HG02943 (cell line): ENCODE measurements around the gene KLF15.

Experiments
- ATAC-seq: cut with Tn5 transposase; IDR thresholded peaks from one replicate; pipeline ENCODE4 v1.9.1; 2021; ENCODE audit warnings: mild to moderate bottlenecking, low read depth, moderate library complexity; ENCODE audit not compliant: unreplicated experiment

The KLF15 gene

GRCh38 chr3:126364130-126364695, 7.0 kb upstream of the KLF15 start:
- ATAC-seq = no peak

GRCh38 chr3:126361211-126361610, 4.0 kb upstream of the KLF15 start:
- ATAC-seq = no peak

- no peak for ATAC-seq
Observed at GRCh38 chr3:126360714-126361060, 3.5 kb upstream of the KLF15 start.

- no peak for ATAC-seq
Observed at GRCh38 chr3:126360046-126360713, 3.0 kb upstream of the KLF15 start.

- no peak for ATAC-seq
Observed at GRCh38 chr3:126358816-126359181, 1.6 kb upstream of the KLF15 start.

- ATAC-seq = no peak
Observed at GRCh38 chr3:126358038-126358815, 1.0 kb upstream of the KLF15 start.

- no peak for ATAC-seq
Observed at GRCh38 chr3:126356373-126357264, 589 bp downstream of the KLF15 start.

- ATAC-seq = no peak
Observed at GRCh38 chr3:126355777-126356372, 1.3 kb downstream of the KLF15 start.

- ATAC-seq = no peak
Observed at GRCh38 chr3:126355251-126355650, 2.0 kb downstream of the KLF15 start.

- ATAC-seq = no peak
Observed at GRCh38 chr3:126354776-126355175, 2.4 kb downstream of the KLF15 start.

GRCh38 chr3:126353694-126354321, 3.4 kb downstream of the KLF15 start:
- ATAC-seq = no peak

- ATAC-seq = no peak
Observed at GRCh38 chr3:126352476-126353454, 4.4 kb downstream of the KLF15 start.

GRCh38 chr3:126351771-126352475, 5.3 kb downstream of the KLF15 start:
- no peak for ATAC-seq

GRCh38 chr3:126351086-126351770, 6.0 kb downstream of the KLF15 start:
- ATAC-seq = no peak

- no peak for ATAC-seq
Observed at GRCh38 chr3:126350502-126351085, 6.6 kb downstream of the KLF15 start.

- ATAC-seq = no peak
Observed at GRCh38 chr3:126349611-126350501, 7.4 kb downstream of the KLF15 start.
